ENCODE data around the gene FAM180A.

DNA sequence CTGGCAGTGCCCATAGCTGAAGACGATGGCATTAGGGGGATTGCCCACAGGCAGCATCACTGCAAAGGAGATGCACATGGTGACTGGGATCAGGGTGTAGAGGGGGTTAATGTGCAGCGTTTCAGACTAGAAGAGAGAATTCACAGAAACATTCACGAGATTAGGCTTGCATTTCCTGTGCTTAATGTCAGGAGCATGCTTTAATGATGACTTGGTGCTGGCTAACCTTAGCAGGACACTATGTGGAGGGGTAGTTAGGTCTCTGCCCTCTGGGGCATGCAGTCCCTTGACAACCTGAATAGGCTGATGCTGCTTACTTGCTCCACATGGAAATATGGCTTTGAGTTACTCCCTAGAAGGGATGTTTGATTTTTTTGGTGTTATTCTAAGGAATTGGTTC, 64.5 kb downstream of the FAM180A start:
- TF ChIP-seq, protein P1, sequence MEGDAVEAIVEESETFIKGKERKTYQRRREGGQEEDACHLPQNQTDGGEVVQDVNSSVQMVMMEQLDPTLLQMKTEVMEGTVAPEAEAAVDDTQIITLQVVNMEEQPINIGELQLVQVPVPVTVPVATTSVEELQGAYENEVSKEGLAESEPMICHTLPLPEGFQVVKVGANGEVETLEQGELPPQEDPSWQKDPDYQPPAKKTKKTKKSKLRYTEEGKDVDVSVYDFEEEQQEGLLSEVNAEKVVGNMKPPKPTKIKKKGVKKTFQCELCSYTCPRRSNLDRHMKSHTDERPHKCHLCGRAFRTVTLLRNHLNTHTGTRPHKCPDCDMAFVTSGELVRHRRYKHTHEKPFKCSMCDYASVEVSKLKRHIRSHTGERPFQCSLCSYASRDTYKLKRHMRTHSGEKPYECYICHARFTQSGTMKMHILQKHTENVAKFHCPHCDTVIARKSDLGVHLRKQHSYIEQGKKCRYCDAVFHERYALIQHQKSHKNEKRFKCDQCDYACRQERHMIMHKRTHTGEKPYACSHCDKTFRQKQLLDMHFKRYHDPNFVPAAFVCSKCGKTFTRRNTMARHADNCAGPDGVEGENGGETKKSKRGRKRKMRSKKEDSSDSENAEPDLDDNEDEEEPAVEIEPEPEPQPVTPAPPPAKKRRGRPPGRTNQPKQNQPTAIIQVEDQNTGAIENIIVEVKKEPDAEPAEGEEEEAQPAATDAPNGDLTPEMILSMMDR (IDR thresholded peaks at IDR 0.05; ENCODE audit: low read depth, low read length): no peak
- no peak for TF ChIP-seq EZH2phosphoT487 (IDR thresholded peaks at IDR 0.05; ENCODE audit: low read depth)

Measured in OCI-LY3 (cell line).